SU-DHL-6 (cell line): Measurements from ENCODE around the gene FAM227B.
"Not testable (repeated sequence)": the region's sequence is repeated elsewhere in the genome, so short reads cannot be mapped to it uniquely, and the experiment has no call there.

Source experiments
- CTCF ChIP-seq: fragments of 200-600 bp; sonication (generic); IDR thresholded peaks from one replicate; pipeline ENCODE4 v1.5.1; 2017; ENCODE audit warnings: antibody characterized with exemption, mild to moderate bottlenecking, low read length, moderate library complexity; ENCODE audit not compliant: insufficient read depth, poor library complexity, severe bottlenecking
- EZH2phosphoT487 ChIP-seq: fragments of 200-600 bp; sonication (generic), shearing (Covaris generic); conservative IDR thresholded peaks from 2 replicates; pipeline ENCODE4 v1.6.1; 2018; ENCODE audit warnings: mild to moderate bottlenecking, antibody characterized with exemption, low read length, moderate library complexity, mixed read lengths

- not testable (repeated sequence) for TF ChIP-seq CTCF, EZH2phosphoT487
Measured at GRCh38 chr15:49354439-49354838, 266.2 kb downstream of the FAM227B start.
